NCI-H2227 treated with DMSO at 0.1 percent for 48 hours (cell line): Measurements from ENCODE around the gene ARMH1.

Experiments
- DNase-seq: peaks from one replicate; lab custom pipeline; 2025; lab: John Stamatoyannopoulos, UW

ARMH1 gene

DNA sequence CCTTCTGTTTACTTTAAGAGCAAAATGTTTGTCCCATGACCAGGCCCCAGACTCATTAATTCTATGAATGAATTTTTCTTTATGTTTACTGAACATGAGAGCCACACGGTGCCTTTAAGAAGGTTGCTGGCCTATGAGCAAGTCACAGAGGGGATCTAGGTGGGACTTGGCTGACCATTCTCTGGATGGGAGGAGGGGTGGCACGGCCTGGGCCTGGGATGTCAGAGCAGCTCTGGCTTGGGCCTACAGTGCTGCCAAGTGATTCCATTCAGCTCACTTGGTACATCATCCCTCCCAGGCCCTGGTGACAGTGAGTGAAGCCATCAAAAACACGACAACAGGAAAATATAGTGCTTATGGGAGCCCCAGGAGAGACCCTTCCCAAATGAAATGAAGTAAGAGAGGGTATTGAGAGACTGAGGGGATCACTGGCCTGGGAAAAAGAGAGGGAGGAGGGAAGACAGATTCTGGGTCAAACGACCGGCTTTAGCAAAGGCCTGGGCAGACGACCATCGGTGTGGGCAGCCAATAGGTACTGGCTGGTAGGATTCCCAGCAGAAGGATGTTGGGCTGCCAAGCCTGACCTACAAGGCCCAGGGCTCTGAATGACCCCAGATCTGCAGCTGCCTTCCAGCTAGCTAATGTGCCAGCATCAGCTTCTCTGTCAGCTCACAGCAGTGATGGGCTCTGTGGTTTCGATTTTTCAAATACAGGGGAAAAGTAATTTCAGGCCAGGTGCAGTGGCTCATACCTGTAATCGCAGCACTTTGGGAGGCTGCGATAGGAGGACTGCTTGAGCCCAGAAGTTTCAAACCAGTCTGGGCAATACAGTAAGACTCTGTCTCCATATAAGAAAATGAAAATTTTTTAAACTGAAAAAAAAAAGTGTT, 3.5 kb upstream of the ARMH1 start:
- DNase-seq = no peak

GRCh38 chr1:44672254-44672955, 2.1 kb upstream of the ARMH1 start:
- DNase-seq = no peak

DNA sequence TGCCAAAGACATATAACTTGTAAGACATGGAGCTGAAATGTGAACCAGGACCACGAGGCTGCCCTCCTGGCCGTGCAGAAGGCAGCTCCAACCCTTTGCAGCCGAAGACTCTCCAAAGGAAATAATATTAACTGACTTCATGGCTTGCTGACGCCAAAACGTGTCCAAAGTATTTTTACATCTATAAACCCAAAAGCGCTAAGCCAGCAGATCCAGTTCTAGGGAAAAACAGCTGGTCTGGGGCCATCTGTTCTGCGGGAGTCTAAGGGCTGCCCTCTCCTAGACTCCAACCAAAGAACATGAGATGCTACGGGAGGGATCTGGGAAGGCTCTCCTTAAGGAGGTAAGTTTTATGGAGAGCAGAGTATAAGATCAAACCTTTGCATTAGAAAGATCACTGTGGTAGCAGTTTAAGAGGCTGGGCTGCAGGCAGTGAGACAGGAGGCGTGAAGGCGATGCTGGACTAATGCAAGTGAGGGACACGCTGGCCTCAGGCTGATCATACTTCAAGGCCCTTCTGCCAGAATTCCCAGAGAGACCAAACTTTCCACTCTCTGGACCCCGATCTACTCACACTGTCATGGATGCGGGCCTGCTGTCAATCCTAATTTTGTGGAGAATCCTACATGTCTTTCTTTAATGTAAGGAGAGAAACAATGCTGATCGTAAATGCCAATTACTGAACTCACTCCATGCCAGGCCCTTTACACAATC, 1.4 kb upstream of the ARMH1 start:
- DNase-seq = no peak

GRCh38 chr1:44673675-44674112, 820 bp upstream of the ARMH1 start:
- no peak for DNase-seq

- DNase-seq = no peak
Observed at GRCh38 chr1:44675186-44675585, 672 bp downstream of the ARMH1 start.

DNA sequence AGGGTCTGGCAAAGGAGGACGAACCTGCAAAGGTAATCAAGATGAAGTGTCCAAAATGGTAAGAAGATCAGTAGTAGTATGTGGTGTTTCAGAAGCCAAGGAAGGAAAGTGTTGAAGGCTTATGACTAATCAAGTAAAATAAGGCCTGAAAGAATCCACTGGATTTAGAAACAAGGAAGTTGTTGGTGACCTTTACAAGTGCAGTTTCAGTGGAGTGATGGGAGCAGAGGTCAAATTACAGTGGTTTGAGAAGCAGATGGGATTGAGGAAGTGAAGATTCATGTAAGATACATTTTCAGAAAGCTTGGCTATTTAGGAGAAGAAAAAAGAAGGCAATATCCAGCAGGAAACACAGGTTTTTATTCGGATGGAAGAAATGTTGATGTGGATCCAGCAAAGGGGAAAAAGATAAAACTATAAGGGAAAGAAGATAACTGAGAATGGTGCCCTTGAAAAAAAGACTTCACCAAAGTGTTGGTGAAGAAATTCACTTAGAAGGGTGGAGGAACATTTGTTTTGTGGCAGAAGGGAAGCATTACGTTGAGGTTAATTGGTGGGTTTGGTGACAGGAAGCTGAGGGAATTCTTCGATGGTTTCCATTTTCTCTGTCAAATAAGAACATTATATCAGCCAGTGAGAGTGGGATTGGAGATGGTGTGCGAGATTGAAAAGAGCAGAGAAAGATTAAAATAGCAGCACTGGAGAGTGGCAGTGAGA, 2.1 kb downstream of the ARMH1 start:
- DNase-seq = no peak

GRCh38 chr1:44677201-44677766, 2.8 kb downstream of the ARMH1 start:
- no peak for DNase-seq

GRCh38 chr1:44678120-44678519, 3.6 kb downstream of the ARMH1 start:
- DNase-seq = no peak

GRCh38 chr1:44678626-44679025, 4.1 kb downstream of the ARMH1 start:
- no peak for DNase-seq

DNA sequence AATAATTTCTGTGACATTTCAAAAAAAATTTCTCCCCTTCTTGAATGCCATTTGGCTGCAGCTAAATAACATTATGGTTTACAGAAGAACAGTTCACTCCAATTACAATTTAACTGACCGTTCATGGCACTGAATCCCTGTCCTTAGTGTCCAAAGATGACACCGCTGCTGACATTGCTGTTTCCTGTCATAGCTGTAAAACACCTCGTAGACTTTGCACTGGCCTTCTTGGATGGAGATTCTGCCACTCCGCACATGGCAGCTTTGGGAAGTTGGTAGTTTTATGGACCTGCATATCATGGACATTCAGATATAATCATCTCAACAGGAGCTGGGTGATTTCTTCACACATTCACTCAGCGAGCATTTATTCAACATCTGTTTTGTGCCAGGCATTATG, 5.0 kb downstream of the ARMH1 start:
- no peak for DNase-seq

DNA sequence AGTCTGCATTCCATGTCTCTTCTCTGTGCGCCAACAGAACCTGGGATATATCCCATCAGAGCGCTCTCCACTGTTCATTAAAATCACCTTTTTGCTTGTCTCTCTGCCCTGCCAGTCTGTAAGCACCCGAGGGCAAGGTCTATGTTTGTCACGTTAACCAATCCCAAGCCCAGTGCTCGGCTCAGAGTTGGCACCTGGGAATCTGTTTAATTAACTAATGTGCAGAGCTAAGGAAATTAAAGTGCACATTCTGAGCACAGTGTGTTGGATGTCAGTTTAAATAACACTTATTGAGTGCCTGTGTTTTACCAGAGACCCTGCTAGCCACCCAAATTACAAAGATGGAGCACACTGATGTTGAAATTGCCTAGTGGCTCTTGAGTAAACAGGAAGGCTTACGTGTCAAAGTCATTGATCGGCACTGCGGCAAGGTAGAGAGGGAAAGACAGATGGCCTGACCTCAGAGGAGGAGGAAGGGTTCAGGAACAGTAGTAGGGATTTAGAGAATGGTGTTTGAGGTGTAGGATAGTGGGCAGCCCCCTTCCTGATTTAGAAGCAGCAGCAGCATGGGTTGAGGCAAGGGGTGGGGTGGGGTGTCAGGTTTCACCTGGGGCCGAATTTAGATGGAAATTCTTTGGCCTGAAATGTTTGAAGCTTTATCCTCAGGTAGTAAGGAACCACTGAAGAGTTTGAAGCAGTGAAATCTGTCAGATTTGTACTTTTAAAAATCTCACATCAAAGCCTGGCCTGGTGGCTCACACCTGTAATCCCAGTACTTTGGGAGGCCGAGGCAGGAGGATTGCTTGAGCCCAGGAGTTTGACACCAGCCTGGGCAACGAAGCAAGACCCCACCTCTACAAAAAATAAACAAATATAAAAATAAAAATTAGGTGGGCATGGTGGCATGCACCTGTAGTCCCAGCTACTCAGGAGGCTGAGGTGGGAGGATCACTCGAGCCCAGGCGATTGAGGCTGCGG, 7.7 kb downstream of the ARMH1 start:
- no peak for DNase-seq

DNA sequence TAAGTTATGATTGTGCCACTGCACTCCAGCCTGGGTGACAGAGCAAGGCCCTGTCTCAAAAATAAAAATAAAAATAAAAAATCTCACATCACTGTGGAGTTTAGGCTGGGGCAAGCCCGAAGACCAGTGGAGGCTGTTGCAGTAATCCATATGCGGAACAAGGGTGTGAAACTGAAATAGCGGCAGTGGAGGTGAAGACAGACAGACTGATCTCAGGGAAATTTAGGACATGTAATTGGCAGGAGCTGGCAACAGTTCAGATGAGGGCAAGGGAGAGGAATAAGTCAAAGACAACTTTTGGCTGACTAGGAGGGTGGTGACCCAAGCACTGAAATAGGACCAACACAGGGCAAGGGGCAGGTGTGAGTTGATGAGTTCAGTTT, 8.4 kb downstream of the ARMH1 start:
- DNase-seq = no peak

DNA sequence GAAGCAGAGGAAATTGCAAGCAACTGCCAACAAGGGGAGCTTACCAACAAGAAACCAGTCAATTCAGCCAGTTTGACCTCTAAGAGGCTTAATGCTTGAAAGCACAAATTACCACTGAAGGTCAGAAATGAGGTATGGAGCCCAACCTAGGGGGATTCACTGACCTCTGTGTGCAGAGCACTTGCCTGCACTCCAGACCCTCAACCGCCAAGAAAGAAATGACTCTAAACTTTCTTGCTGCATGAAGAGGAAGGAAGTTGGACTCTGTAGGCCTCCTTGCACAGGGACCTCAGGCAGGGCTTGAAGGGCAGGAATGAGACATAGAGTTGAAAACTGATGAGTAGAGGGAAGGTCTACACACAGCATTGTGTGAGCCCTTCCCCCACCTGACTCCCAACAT, 10.0 kb downstream of the ARMH1 start:
- DNase-seq = no peak

DNA sequence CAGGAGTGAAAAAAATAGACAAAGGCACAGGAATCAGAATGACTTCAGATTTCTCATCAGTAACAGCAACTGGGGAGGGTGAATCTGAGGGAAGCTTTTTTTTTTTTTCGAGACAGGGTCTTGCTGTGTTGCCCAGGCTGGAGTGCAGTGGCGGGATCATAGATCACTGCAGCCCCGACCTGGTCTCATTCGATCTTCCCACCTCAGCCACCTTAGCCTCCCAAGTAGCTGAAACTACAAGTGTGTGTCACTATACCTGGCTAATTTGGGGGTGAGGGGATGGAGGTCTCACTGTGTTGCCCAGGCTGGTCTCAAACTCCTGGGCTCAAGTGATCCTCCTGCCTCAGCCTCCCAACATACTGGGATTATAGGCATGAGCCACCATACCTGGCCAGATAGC, 10.7 kb downstream of the ARMH1 start:
- no peak for DNase-seq

DNA sequence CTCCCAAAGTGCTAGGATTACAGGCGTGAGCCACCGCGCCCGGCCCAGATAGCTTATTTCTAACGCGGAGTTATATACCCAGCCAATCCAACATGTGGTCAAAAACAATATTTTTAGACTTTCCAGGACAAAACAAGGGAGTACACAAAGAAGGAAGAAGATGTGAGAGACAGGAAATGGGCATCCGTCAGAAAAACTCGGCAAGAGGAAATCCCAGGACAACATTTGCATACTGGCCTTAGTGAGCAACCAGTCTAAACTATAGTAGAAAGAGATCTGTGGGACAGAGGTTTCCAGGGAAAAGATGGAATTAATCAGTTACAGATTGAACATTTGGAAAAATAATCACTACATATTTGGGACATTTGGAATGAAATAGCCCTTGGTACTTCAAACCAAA, 11.4 kb downstream of the ARMH1 start:
- DNase-seq = no peak

DNA sequence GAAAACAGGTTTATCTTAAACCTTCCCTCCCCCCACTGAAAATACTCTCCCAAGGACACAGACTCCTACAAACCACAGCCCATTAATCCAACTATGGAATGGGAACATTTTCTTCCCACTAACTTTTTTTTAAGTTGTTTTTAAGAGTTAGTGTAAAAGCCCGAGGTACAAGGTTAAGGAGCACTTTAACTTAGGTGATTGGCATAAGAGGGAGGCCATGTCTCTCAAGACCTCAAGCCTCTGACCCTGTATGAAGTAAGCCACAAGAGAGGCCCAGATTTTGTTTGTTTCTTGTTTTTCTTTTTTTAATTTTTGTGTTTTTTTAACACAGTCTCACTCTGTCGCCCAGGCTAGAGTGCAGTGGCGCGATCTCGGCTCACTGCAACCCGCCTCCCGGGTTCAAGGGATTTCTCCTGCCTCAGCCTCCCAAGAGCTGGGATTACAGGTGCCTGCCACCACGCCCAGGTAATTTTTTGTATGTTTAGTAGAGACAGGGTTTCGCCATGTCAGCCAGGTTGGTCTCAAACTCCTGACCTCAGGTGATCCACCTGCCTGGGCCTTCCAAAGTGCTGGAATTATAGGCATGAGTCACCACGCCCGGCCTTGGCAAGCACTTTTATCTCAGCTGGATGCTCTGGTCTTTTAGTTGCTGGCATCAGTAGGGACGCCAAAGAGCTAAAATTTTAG, 14.4 kb downstream of the ARMH1 start:
- DNase-seq = no peak

DNA sequence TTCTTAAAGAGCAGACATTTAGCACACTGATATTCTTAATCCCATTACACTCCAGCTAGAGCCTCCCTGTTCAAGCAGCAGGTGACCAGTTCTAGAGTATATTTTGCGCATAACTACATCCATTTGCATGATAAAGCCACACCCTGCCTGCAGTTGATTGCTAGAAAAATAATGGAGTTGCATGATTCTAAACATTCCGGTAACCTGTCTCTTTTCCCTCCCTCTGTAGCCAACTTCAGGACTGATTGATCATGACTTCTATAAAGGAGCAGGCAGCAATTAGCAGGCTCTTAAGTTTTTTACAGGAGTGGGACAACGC, 14.9 kb downstream of the ARMH1 start:
- DNase-seq = no peak

DNA sequence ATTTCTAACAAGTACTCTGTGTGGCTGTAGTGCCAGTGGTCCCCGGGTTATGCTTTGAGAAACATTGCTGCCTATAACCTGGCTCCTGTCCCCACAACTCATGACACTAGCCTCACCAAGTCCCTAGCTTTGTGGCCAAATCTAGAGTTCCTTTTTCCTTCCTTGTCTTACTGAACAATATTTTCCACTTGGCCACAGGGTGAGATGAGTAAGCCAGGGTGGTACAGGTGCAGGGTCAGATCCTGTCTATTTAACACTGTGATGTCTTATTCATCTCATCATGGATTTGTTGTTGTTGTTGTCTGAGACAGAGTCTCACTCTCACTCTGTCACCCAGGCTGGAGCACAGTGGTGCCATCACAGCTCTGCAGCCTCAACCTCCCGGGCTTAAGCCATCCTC, 18.6 kb downstream of the ARMH1 start:
- DNase-seq = no peak

DNA sequence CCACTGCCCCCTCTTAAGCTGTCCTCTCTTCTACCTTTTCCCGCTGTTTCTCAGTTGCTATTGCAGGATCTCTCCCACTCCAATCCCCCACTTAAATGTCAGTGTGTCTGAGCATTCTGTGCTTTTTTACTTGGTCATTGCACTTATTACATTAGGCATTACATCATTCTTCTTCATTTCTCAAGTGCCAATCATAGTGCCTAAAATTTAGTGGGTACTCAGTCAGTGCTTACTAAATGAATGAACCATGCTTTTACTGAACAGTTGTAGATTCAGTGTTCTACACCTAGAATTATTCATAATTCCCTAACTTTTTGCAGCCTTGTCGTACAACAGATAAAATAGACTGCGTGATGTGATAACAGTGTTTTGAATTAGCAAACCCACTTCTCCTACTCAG, 19.4 kb downstream of the ARMH1 start:
- no peak for DNase-seq

DNA sequence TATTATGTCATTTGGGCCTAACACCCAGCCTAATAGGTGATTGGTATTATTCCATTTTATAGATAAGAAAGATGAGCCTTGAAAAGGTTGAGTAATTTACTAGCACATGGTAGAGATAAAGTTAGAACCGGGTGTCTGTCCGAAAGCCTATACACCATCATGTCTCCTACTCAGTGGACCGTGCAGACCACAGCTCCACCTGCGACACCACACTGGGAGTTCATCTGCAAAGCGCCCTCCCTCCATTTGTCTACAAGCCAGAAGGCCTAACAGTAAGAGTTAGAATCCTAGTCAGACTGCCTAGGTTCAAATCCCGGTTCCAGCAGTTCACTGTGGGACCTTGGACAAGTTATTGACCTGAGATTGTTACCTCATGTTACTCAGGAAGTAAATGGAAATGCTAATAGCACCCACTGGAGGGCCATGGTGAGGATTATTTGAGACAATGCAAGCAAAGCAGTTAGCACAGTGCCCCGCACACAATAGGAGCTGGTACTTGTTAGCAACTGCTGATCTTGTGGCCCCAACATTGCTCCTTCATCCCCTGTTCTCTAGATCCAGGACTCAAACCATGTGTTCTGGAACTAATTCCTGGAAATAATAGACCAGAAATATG, 20.5 kb downstream of the ARMH1 start:
- no peak for DNase-seq
